ENCODE data around the gene LIPT2. TPM values are rescaled to one million over a fixed set of nuclear protein-coding genes. Genes with fewer than 3 reads are reported as not detected.

LIPT2 gene
- total and polyA plus RNA-seq, 2 donors (not counting 1 experiment from before 2014, with no cell fraction given) = 6.5 to 8.3 TPM

GRCh38 chr11:74524501-74524900, 31.0 kb upstream of the LIPT2 start:
- H3K9me3 ChIP-seq (ENCODE audit: control extremely low read depth in 1 of 3, control insufficient read depth in 2 of 3, insufficient read depth in 1 of 3, low read length in 2 of 3) = no peaks in the 10 kb centered on the region
- TF ChIP-seq EZH2 (IDR thresholded peaks at IDR 0.05; ENCODE audit: borderline replicate concordance, insufficient read depth, low read depth, low read length, poor library complexity, severe bottlenecking) (no peak), CTCF (IDR thresholded peaks at IDR 0.05) (no peak)
- H3K4me3 ChIP-seq (ENCODE audit: control extremely low read depth in 1 of 5, extremely low read depth in 1 of 5, insufficient read depth in 1 of 5, low read depth in 2 of 5, low read length in 4 of 5) = no peak overlapping the region
- Mint-ChIP-seq H3K4me1 (no peaks in the 10 kb centered on the region), H3K9me3 (ENCODE audit: insufficient read depth) (no peaks in the 10 kb centered on the region), H3K27ac (no peak overlapping the region), H3K27me3 (peaks cover 7% of the 10 kb centered on the region), H3K4me3 (no peak overlapping the region)
- H3K27ac ChIP-seq (ENCODE audit: low read length in 2 of 2) = no peak overlapping the region
- no peak for DNase-seq
- peaks cover 0 to 7% (median 3%) of the 10 kb centered on the region in 4 experiments for H3K27me3 ChIP-seq (replicated peaks in 1 of 4; ENCODE audit: control extremely low read depth in 1 of 4, control insufficient read depth in 3 of 4, insufficient read depth in 4 of 4, low read length in 3 of 4)
- H2AFZ ChIP-seq (ENCODE audit: insufficient read depth, low read depth, low read length, poor library complexity, severe bottlenecking) = no peak overlapping the region
- H3K79me2 ChIP-seq (ENCODE audit: control insufficient read depth, insufficient read depth, low read length) = no peaks in the 10 kb centered on the region
- H3K36me3 ChIP-seq (replicated peaks in 1 of 2; ENCODE audit: control extremely low read depth in 1 of 2, control insufficient read depth in 1 of 2, extremely low read depth in 1 of 2, insufficient read depth in 2 of 2, low read length in 1 of 2) = no peaks in the 10 kb centered on the region
- H3K9ac ChIP-seq (ENCODE audit: low read length) = no peak overlapping the region
- CTCF ChIA-PET = no interaction called here
- no peaks in the 10 kb centered on the region for H3K4me1 ChIP-seq (ENCODE audit: control insufficient read depth in 2 of 2, insufficient read depth in 2 of 2, low read length in 2 of 2)
- intact Hi-C loops (cut with micrococcal nuclease) = no loop called here
- WGBS (ENCODE audit: insufficient coverage) = 100% methylated on average over 2 of the region's 5 CpGs
- POLR2A ChIA-PET = no interaction called here
- H4K20me1 ChIP-seq (ENCODE audit: control insufficient read depth, insufficient read depth, low read length, poor library complexity, severe bottlenecking) = no peaks in the 10 kb centered on the region
- no peak for ATAC-seq (ENCODE audit: low read depth)
- no peak overlapping the region for H3K4me2 ChIP-seq (replicated peaks; ENCODE audit: low read depth, low read length, poor library complexity, severe bottlenecking)

GRCh38 chr11:74522776-74523175, 29.3 kb upstream of the LIPT2 start:
- Histone ChIP-seq H3K9me3 (ENCODE audit: control extremely low read depth in 1 of 3, control insufficient read depth in 2 of 3, insufficient read depth in 1 of 3, low read length in 2 of 3) (no peaks in the 10 kb centered on the region), H4K20me1 (ENCODE audit: control insufficient read depth, insufficient read depth, low read length, poor library complexity, severe bottlenecking) (no peaks in the 10 kb centered on the region), H3K4me3 (ENCODE audit: control extremely low read depth in 1 of 5, extremely low read depth in 1 of 5, insufficient read depth in 1 of 5, low read depth in 2 of 5, low read length in 4 of 5) (no peak overlapping the region), H3K27me3 (replicated peaks in 1 of 4; ENCODE audit: control extremely low read depth in 1 of 4, control insufficient read depth in 3 of 4, insufficient read depth in 4 of 4, low read length in 3 of 4) (peaks cover 0 to 10% (median 3%) of the 10 kb centered on the region in 4 experiments), H3K79me2 (ENCODE audit: control insufficient read depth, insufficient read depth, low read length) (no peaks in the 10 kb centered on the region), H3K4me1 (ENCODE audit: control insufficient read depth in 2 of 2, insufficient read depth in 2 of 2, low read length in 2 of 2) (no peaks in the 10 kb centered on the region), H3K4me2 (replicated peaks; ENCODE audit: low read depth, low read length, poor library complexity, severe bottlenecking) (no peak overlapping the region), H3K36me3 (replicated peaks in 1 of 2; ENCODE audit: control extremely low read depth in 1 of 2, control insufficient read depth in 1 of 2, extremely low read depth in 1 of 2, insufficient read depth in 2 of 2, low read length in 1 of 2) (no peaks in the 10 kb centered on the region), H3K9ac (ENCODE audit: low read length) (no peak overlapping the region), H2AFZ (ENCODE audit: insufficient read depth, low read depth, low read length, poor library complexity, severe bottlenecking) (no peak overlapping the region), H3K27ac (ENCODE audit: low read length in 2 of 2) (no peak overlapping the region)
- no peaks in the 10 kb centered on the region for H3K4me1 Mint-ChIP-seq
- no peaks in the 10 kb centered on the region for H3K9me3 Mint-ChIP-seq (ENCODE audit: insufficient read depth)
- H3K27me3 Mint-ChIP-seq = peaks cover 7% of the 10 kb centered on the region
- POLR2A ChIA-PET = no interaction called here
- 100% methylated on average over 1 of the region's 3 CpGs for WGBS (ENCODE audit: insufficient coverage)
- intact Hi-C loops (cut with micrococcal nuclease) = no loop called here
- no peak overlapping the region for H3K4me3 Mint-ChIP-seq
- CTCF ChIA-PET = no interaction called here
- TF ChIP-seq CTCF (IDR thresholded peaks at IDR 0.05) (no peak), EZH2 (IDR thresholded peaks at IDR 0.05; ENCODE audit: borderline replicate concordance, insufficient read depth, low read depth, low read length, poor library complexity, severe bottlenecking) (no peak)
- DNase-seq (no peak), ATAC-seq (ENCODE audit: low read depth) (no peak)
- no peak overlapping the region for H3K27ac Mint-ChIP-seq
